NCI-H128 (cell line): ENCODE measurements around the gene VIM.
"Not testable (repeated sequence)": the region's sequence is repeated elsewhere in the genome, so short reads cannot be mapped to it uniquely, and the experiment has no call there.

Experiments used
- DNase-seq: peaks from one replicate; lab custom pipeline; 2025; ENCODE audit not compliant: unreplicated experiment; lab: John Stamatoyannopoulos, UW

The VIM gene

DNA sequence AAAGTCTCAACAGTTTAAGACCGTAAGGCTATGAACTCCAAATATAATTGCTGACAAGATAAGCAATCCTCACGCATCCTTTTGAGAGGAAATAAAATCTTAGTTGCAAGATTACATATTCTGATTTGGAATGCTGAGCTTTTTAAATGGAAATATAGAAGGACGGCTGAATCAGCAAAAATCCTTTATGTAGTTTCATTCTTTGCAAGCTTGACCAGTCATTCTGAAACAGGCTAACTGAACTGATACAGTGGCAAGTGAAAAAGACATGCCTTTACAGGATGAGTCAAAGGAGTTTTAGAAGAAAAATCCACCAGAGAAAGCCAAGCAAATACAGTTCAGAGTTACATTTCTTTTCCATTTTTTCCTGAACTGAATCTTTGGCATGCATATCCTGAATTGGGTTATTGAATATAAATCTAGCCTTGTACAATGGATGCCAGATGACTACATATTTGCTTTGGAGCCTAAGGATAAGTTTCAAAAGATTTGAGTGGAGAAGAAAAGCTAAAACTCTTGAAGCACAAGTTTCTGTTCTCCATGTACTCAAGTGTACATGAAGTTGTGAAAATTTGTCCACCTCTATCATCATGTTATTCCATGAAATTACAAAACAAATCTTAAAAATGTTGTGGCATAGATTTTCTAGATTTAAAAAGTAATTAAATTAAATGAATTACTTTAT lies 4.4 kb downstream of the VIM start:
- no peak for DNase-seq

DNA sequence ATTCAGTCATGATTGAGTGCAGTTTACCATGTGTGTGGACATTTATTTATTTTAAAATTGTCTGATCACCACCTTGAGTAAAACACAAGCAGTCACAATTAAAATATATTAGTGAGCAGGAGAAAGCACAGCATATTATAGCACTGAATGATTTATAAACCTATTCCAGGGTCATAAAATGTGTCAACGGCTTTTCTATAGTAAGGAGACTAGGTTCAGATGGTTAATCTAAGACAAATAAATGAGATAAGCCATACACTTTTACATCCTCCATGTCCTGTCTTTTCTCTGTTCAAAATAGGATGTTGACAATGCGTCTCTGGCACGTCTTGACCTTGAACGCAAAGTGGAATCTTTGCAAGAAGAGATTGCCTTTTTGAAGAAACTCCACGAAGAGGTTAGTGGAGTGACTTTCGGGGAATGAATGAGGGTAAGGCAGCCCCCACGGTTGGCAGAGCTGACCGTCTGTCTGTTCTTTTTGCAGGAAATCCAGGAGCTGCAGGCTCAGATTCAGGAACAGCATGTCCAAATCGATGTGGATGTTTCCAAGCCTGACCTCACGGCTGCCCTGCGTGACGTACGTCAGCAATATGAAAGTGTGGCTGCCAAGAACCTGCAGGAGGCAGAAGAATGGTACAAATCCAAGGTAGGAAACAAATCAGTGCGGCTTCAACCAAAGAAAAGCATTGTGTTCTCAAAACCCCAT lies 5.4 kb downstream of the VIM start:
- no peak for DNase-seq

DNA sequence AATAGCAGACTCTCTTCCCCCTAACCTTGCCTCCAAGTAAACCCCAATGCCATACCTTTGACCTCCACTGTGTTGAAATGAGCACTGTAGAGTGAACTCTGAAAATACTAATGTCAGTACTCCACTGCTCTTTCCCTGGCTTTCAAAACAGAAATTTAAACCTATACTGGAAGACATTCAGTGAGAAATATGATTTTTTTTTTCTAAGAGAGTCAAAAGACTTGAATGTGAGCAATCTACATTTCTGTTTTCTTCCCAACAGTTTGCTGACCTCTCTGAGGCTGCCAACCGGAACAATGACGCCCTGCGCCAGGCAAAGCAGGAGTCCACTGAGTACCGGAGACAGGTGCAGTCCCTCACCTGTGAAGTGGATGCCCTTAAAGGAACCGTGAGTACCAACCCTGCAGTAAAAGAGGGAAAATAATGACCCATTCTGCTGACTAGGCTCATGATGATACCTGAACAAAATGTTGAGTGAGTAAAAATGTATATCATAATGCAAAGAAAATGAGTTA lies 6.4 kb downstream of the VIM start:
- no peak for DNase-seq

DNA sequence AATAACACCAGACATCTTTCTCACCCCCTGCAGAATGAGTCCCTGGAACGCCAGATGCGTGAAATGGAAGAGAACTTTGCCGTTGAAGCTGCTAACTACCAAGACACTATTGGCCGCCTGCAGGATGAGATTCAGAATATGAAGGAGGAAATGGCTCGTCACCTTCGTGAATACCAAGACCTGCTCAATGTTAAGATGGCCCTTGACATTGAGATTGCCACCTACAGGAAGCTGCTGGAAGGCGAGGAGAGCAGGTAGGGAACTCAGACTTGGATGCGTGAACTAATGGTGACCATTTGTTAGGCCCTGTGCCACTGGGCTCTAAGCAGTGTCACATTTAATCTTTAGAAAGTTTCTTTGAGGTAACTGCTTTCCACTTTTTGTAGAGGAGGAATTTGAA lies 7.1 kb downstream of the VIM start:
- DNase-seq, result no peak

DNA sequence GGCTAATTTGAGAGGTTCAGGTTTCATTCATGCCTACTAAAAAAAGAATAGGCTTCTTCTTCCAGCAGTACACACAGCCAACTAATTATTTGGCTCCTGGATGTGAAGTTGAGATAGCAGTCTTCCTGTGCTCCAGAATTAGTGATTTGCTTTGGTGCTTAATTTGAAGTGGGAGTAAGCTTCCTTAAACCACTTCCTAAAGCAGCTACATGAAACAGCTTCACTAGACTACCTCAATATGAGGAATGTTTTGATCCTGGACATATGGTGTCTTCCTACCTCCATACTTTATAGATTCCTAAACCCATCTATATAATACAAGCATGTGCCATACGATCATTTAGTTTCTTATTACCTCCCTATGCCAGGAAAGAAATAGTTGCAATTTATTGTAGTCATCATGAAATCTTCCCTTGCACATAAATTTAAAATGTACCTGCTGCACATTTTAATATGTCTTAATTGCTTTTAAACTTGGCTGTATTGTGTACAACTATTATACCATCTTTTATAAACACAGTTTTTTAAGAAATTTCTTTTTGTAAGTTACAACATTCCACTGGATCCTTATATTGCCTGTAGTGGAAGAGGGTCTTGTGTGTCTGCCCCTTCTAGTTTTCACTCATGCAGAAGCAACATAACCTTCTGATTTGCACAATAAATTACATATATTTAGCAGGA lies 8.6 kb downstream of the VIM start:
- no peak for DNase-seq

DNA sequence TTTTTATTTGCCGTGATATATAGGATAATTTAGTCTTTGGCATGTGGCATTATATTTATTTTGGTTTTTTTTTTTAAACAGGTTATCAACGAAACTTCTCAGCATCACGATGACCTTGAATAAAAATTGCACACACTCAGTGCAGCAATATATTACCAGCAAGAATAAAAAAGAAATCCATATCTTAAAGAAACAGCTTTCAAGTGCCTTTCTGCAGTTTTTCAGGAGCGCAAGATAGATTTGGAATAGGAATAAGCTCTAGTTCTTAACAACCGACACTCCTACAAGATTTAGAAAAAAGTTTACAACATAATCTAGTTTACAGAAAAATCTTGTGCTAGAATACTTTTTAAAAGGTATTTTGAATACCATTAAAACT lies 9.1 kb downstream of the VIM start:
- no peak for DNase-seq

DNA sequence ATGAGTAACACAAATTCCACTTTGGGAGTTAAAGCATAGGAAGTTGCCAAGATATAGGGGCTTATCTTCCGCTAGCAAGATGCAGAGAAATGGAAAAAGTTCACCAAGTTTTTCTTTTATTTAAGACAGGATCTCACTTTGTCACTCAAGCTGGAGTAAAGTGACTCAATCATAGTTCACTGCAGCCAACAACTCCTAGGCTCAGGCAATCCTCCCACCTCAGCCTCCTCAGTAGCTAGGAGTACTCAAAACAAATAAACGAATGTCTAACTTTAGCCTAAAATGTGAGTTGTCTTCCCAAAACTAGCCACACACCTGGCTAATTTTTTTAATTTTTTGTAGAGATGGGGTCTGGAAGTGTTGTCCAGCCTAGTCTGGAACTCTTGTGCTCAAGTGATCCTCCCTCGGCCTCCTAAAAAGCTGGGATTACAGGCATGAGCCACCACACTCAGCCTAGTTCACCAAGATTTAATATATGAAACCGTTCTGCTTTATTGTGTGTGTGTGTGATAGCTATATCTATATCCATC lies 9.9 kb downstream of the VIM start:
- no peak for DNase-seq

DNA sequence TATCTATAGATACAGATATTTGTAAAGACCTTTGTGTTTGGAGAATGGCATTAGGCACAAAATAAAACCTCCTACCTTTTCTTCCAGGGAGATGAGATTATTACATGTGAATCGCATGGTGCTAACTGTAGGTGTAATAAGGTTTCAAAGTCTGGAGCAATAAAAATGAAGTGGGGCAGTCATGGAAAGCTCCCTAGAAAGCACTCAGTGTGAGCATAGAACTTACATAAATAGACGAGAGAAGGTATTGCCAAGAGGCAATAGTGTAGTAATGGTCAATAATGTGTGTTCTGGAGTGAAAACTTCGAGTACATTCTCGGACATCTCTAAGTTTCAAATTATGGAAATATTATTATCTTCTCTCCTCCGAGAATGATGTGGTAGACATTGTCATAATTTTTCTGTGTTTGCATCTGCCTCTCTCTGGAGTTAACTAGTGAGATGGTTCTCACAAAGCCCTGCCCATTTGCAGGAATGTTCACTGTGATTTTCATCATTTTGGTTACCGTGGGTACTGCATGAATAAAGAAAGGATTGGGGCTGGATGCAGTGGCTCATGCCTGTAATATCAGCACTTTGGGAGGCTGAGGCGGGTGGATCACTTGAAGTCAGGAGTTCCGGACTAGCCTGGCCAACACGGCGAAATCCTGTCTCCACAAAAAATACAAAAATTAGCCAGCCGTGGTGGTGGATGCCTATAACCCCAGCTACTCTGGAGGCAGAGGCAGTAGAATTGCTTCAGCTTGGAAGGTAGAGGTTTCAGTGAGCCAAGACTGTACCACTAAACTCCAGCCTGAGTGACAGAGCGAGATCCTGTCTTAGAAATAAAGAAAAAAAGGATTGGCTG lies 10.6 kb downstream of the VIM start:
- no peak for DNase-seq

DNA sequence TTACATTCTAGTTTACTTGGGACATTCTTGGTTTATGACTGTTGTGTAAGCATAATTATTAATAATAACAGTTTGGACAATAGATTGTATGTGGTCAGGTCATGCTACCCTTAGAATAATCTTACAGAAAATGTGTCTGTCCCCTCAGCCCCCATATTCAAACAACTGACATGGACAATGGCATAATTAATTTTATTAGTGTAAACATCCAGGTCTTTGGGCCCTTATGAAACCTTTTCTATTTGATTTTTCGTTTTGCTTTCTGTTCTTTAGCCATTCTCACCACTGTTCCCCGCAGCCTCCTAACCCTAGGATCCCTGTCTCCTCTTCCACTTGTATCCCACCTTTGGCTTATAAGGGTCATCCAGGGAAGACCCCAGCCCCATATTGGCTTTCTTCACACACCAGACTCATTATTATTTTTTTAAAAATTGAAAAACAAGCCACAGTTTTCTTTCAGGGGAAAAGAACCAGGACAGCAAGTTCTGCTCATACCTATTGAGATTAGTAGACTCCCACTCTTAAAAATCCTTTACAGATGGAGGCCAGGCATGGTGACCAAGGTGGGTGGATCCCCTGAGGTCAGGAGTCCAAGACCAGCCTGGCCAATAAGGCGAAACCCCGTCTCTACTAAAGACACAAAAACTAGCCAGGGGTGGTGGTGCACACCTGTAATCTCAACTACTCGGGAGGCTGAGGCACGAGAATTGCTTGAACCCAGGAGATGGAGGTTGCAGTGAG lies 11.5 kb downstream of the VIM start:
- DNase-seq, result no peak

DNA sequence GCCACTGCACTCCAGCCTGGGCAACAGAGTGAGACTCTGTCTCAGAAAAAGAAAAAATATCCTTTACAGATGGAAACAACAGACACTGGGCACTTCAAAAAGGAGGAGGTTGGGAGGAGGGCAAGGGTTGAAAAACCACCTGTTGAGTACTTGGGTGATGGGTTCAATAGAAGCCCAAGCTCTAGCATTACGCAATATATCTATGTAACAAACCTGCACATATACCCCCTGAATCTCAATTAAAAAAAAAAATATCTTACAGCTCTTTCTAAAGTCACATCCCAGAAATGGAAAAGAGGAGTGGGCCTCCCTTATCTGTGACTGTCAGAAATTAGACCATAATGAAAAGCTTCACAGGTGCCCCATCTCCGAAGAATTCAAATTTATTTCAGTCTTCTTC lies 12.1 kb downstream of the VIM start:
- DNase-seq, result no peak

DNA sequence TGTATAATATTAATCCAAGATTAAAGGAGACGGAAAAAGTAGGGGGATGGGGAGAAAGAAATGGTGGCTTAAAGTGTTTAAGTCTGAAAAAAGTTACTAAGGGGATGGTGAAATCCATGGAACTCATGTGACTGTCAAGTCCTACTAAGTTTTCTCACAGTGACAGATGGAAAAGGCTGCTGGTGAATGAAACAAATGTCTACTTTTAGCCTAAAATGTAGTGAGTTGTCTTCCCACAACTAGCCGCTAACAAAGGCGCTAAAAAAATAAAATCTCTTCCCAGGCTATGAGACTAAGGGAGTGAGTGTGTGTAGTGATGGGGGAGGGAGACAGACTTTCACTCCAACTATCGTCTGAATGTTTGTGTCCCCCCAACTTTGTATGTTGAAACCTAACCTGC lies 12.6 kb downstream of the VIM start:
- DNase-seq, result no peak

DNA sequence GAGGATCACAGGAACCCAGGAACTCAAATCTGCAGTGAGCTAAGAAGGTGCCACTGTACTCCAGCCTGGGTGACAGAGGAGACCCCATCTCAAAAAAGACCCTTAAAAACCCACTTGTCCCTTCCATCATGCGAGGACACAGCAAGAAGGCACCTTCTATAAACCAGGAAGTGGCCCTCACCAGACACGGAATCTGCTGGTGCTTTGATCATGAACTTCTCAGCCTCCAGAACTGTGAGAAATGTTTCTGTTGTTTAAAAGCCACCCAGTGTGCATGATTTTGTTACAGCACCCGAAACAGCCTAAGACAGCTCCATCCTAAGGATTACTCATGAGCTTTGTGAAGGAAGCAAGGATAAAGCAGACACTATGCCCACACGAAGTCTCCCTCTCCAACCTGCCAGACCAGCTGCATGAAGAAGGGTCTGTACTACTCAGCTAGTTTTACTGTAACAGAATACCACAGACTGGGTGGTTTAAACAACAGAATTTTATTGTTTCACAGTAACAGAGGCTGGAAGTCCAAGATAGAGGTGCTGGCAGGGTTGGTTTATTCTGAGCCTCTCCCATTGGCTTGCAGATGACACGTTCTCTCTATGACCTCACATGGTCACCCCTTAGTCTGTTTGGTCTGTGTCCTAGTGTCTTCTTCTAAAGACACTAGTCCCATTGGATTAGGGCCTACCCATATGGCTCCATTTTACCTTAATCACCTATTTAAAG lies 13.7 kb downstream of the VIM start:
- DNase-seq, result no peak

DNA sequence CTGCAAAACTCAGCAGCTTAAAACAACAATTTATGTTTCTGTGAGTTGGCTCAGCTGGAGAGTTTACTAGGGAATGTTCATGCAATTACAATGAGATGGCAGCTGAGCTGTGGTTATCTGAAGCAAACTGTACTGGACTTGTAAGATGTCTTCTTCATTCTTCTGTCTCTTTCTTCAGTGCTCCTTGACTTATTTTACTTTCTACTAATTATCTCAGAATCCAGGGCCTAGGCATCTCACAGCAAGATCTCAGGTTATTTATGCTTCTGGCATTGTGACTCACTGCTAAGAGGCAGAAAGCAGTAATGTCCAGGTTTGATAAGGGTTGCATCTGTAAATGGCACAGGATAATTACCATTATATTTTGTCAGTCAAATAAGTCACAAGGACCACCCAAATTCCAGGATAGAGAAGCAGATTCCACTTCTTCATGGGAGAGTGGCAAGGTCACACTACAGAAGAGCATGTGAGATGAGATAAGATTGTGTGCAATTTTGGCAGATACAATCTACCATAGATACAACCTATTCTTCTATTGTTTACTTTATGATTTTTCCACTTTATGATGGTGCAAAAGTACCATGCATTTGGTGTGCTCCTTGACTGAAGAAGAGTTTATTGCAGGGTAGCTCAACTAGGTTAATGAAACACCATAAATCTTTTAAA lies 16.8 kb downstream of the VIM start:
- DNase-seq, result no peak

DNA sequence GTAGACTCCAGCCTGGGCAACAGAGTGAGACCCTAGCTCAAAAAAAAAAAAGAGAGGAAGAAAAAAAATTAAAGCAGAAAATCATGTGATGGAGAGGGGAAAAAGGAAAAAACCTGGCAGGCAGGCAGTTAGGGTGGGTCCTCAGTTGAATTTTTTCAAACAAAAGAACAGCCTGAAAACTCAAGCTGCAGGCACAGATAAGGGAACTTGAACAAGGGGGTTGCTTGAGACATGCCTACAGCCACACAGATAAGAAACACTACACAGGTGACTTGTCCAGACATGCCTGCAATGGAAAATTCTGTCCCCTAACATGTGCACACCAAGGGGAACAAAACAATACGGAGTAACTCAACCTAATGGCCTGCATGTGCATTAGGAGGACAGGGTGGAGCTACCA lies 19.2 kb downstream of the VIM start:
- no peak for DNase-seq

DNA sequence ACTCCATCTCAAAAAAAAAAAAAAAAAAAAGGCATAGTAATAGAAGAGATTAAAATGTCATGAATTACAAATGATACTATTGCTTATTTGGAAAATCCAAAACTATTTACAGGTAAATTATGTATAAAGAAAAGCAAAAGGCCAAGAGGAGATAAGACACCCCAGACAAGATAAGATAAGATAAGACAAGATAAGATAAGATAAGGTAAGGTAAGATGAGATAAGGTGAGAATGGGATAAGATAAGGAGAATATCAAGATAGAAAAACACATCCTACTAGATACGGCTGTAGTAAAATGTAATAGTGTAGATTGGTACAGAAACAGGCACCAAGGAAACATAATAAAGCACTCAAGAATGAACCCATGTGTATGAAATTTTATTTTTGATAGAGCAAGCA lies 20.9 kb downstream of the VIM start:
- no peak for DNase-seq

DNA sequence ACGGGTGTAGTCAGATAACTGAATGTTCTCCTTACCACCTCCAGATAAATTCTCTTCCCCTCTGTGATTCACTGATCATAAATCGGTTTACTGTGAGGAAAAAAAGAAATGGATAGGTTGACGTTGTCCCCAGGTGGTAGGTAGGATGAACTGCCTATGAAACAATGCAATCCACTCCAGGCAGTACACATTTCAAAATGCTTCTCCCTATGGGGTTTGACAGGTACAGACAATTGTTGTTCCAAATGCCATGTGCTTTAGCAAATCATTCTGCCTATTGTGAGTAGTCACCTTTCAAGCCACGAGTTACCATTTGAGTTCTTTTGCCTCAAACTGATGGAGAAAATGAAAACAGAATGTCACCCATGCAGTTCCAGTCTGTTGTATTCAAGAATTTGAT lies 21.8 kb downstream of the VIM start:
- no peak for DNase-seq

DNA sequence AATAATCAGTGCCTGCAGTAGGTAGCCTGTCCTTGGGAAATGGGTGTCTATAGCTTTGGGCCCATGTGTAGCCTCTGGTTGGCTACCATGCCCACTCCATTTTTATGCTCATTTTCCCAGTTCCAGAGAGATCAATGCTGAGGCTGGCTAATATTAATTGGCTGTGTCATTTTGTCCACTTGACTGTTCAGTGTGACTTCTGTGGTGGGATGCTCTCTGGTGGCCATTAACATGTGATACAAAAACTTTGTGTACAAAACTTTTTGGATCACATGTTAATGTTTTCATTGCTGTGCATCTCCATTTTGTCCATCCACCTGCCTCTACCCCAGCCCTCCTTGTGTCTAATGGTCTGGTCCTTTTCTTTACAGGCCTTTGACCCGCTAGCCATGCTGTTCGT lies 22.7 kb downstream of the VIM start:
- DNase-seq, result no peak

DNA sequence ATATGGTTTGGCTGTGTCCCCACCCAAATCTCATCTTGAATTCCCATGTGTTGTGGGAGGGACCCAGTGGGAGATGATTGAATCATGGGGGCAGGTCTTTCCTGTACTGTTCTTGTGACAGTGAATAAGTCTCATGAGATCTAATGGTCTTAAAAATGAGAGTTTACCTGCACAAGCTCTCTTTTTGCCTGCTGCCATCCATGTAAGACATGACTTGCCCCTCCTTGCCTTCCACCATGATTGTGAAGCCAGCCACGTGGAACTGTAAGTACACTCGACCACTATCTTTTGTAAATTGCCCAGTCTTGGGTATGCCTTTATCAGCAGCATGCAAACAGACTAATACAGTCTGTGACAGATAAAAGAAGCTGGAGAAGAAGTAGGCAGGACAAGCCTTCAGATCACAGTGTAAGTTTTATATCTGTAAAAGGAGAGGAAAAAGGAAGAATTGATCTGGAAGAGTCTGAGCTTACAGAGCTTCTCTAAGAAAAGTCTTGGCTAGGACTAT lies 26.6 kb downstream of the VIM start:
- DNase-seq, result not testable (repeated sequence)

DNA sequence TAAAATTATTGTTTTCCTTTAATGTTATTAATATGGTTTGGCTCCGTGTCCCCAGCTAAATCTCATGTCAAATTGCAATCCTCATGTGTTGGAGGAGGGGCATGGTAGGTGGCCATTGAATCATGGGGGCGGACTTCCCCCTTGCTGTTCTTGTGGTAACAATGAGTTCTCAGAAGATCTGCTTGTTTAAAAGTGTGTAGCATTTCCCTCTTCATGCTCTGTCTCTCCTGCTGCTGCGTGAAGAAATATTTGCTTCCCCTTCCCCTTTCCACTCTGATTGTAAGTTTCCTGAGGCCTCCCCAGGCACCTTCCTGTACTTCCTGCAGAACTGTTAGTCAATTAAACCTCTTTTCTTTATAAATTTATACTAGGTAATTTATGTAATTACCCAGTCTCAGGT lies 27.5 kb downstream of the VIM start:
- no peak for DNase-seq
